ENCODE data around the gene POLR3K.
A peak's percentile ranks its signal among the peaks of the same experiment; 100 is the strongest.

POLR3K gene

DNA sequence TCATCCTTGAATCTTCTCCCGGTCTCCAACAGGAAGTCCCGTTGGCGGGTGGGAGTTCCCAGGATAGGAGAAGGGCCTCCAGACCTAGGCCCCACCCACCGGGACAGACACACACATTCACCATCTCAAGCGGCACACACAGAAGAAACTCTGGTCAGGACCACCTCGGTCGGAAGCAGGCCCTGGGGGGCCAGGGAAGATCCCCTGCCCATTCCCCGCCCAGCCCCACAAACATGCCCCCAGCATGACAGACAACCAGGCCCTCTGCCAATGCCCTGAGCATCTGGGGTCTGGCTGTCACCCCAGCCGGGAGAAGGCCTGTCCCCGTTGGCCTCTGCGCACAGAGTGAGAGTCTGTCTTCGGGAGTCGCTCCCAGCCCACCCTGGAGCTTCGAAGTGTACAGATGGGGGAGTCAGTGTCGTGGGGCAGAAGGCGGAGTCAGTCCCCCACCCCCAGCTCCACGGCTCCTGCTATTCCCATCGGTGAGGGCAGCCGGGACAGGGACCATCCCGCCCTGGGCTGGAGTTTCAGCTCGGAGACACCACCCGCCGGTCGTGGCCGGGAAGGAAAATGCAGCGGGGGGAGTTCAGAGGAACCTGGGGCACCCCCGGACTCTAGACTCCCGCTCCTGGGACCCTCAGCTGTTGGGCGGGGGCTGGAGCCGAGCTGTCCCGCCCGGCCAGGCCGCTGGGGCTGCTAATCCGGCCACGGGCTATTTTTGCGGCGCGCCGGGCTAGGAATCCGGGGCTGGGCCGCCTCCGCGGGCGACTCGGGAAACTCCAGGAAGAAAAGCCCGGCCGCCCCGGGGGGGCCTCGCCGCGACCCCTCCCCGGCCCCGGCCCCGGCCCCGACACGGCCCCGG, 18.4 kb upstream of the POLR3K start (continued):
- TF ChIP-seq, protein P1, sequence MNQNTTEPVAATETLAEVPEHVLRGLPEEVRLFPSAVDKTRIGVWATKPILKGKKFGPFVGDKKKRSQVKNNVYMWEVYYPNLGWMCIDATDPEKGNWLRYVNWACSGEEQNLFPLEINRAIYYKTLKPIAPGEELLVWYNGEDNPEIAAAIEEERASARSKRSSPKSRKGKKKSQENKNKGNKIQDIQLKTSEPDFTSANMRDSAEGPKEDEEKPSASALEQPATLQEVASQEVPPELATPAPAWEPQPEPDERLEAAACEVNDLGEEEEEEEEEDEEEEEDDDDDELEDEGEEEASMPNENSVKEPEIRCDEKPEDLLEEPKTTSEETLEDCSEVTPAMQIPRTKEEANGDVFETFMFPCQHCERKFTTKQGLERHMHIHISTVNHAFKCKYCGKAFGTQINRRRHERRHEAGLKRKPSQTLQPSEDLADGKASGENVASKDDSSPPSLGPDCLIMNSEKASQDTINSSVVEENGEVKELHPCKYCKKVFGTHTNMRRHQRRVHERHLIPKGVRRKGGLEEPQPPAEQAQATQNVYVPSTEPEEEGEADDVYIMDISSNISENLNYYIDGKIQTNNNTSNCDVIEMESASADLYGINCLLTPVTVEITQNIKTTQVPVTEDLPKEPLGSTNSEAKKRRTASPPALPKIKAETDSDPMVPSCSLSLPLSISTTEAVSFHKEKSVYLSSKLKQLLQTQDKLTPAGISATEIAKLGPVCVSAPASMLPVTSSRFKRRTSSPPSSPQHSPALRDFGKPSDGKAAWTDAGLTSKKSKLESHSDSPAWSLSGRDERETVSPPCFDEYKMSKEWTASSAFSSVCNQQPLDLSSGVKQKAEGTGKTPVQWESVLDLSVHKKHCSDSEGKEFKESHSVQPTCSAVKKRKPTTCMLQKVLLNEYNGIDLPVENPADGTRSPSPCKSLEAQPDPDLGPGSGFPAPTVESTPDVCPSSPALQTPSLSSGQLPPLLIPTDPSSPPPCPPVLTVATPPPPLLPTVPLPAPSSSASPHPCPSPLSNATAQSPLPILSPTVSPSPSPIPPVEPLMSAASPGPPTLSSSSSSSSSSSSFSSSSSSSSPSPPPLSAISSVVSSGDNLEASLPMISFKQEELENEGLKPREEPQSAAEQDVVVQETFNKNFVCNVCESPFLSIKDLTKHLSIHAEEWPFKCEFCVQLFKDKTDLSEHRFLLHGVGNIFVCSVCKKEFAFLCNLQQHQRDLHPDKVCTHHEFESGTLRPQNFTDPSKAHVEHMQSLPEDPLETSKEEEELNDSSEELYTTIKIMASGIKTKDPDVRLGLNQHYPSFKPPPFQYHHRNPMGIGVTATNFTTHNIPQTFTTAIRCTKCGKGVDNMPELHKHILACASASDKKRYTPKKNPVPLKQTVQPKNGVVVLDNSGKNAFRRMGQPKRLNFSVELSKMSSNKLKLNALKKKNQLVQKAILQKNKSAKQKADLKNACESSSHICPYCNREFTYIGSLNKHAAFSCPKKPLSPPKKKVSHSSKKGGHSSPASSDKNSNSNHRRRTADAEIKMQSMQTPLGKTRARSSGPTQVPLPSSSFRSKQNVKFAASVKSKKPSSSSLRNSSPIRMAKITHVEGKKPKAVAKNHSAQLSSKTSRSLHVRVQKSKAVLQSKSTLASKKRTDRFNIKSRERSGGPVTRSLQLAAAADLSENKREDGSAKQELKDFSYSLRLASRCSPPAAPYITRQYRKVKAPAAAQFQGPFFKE (tag by site-specific recombination; IDR thresholded peaks at IDR 0.05; ENCODE audit: borderline replicate concordance) = no peak
- TF ChIP-seq ZBTB8A (tag by site-specific recombination; IDR thresholded peaks at IDR 0.05) (no peak), ZBTB48 (tag by site-specific recombination; IDR thresholded peaks at IDR 0.05) (no peak), ZNF112 (tag by site-specific recombination; IDR thresholded peaks at IDR 0.05) (no peak), MZF1 (tag by site-specific recombination; IDR thresholded peaks at IDR 0.05; ENCODE audit: borderline replicate concordance) (no peak), ZNF10 (tag by site-specific recombination; IDR thresholded peaks at IDR 0.05) (no peak; the same call in 1 of the 2 replicates), ZNF610 (tag by site-specific recombination; IDR thresholded peaks at IDR 0.05; ENCODE audit: borderline replicate concordance) (no peak), ZNF473 (tag by site-specific recombination; IDR thresholded peaks at IDR 0.05) (no peak), KLF7 (tag by site-specific recombination; IDR thresholded peaks at IDR 0.05; ENCODE audit: borderline replicate concordance) (no peak), KLF9 (tag by site-specific recombination; IDR thresholded peaks at IDR 0.05; ENCODE audit: low read depth) (0 out of 2 replicates have a peak, but pooled peaks have one; percentile 36), ZNF266 (tag by site-specific recombination; IDR thresholded peaks at IDR 0.05; ENCODE audit: low read depth) (no peak), ZNF501 (tag by site-specific recombination; IDR thresholded peaks at IDR 0.05) (peak; percentile 48; the same call in 1 of the 2 replicates), ZBTB7A (tag by site-specific recombination; IDR thresholded peaks at IDR 0.05; ENCODE audit: low read depth) (peak; percentile 72), ZNF155 (tag by site-specific recombination; IDR thresholded peaks at IDR 0.05) (no peak), ZNF555 (tag by site-specific recombination; conservative IDR thresholded peaks at IDR 0.05) (no peak), ZSCAN30 (tag by site-specific recombination; IDR thresholded peaks at IDR 0.05) (no peak), SP7 (tag by site-specific recombination; IDR thresholded peaks at IDR 0.05) (peak; percentile 45; the same call in 1 of the 2 replicates)
- TF ChIP-seq, protein P2, sequence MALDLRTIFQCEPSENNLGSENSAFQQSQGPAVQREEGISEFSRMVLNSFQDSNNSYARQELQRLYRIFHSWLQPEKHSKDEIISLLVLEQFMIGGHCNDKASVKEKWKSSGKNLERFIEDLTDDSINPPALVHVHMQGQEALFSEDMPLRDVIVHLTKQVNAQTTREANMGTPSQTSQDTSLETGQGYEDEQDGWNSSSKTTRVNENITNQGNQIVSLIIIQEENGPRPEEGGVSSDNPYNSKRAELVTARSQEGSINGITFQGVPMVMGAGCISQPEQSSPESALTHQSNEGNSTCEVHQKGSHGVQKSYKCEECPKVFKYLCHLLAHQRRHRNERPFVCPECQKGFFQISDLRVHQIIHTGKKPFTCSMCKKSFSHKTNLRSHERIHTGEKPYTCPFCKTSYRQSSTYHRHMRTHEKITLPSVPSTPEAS (tag by site-specific recombination; IDR thresholded peaks at IDR 0.05) = peak; percentile 63; the same call in 1 of the 2 replicates
- TF ChIP-seq, protein P3, sequence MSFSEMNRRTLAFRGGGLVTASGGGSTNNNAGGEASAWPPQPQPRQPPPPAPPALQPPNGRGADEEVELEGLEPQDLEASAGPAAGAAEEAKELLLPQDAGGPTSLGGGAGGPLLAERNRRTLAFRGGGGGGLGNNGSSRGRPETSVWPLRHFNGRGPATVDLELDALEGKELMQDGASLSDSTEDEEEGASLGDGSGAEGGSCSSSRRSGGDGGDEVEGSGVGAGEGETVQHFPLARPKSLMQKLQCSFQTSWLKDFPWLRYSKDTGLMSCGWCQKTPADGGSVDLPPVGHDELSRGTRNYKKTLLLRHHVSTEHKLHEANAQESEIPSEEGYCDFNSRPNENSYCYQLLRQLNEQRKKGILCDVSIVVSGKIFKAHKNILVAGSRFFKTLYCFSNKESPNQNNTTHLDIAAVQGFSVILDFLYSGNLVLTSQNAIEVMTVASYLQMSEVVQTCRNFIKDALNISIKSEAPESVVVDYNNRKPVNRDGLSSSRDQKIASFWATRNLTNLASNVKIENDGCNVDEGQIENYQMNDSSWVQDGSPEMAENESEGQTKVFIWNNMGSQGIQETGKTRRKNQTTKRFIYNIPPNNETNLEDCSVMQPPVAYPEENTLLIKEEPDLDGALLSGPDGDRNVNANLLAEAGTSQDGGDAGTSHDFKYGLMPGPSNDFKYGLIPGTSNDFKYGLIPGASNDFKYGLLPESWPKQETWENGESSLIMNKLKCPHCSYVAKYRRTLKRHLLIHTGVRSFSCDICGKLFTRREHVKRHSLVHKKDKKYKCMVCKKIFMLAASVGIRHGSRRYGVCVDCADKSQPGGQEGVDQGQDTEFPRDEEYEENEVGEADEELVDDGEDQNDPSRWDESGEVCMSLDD (tag by site-specific recombination; IDR thresholded peaks at IDR 0.05) = no peak
- TF ChIP-seq, protein P4, sequence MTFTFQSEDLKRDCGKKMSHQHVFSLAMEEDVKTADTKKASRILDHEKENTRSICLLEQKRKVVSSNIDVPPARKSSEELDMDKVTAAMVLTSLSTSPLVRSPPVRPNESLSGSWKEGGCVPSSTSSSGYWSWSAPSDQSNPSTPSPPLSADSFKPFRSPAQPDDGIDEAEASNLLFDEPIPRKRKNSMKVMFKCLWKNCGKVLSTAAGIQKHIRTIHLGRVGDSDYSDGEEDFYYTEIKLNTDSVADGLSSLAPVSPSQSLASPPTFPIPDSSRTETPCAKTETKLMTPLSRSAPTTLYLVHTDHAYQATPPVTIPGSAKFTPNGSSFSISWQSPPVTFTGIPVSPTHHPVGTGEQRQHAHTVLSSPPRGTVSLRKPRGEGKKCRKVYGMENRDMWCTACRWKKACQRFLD (tag by site-specific recombination; IDR thresholded peaks at IDR 0.05) = no peak
- TF ChIP-seq, protein P5, sequence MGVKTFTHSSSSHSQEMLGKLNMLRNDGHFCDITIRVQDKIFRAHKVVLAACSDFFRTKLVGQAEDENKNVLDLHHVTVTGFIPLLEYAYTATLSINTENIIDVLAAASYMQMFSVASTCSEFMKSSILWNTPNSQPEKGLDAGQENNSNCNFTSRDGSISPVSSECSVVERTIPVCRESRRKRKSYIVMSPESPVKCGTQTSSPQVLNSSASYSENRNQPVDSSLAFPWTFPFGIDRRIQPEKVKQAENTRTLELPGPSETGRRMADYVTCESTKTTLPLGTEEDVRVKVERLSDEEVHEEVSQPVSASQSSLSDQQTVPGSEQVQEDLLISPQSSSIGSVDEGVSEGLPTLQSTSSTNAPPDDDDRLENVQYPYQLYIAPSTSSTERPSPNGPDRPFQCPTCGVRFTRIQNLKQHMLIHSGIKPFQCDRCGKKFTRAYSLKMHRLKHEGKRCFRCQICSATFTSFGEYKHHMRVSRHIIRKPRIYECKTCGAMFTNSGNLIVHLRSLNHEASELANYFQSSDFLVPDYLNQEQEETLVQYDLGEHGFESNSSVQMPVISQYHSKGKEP (tag by site-specific recombination; IDR thresholded peaks at IDR 0.05) = no peak
- TF ChIP-seq, protein P6, sequence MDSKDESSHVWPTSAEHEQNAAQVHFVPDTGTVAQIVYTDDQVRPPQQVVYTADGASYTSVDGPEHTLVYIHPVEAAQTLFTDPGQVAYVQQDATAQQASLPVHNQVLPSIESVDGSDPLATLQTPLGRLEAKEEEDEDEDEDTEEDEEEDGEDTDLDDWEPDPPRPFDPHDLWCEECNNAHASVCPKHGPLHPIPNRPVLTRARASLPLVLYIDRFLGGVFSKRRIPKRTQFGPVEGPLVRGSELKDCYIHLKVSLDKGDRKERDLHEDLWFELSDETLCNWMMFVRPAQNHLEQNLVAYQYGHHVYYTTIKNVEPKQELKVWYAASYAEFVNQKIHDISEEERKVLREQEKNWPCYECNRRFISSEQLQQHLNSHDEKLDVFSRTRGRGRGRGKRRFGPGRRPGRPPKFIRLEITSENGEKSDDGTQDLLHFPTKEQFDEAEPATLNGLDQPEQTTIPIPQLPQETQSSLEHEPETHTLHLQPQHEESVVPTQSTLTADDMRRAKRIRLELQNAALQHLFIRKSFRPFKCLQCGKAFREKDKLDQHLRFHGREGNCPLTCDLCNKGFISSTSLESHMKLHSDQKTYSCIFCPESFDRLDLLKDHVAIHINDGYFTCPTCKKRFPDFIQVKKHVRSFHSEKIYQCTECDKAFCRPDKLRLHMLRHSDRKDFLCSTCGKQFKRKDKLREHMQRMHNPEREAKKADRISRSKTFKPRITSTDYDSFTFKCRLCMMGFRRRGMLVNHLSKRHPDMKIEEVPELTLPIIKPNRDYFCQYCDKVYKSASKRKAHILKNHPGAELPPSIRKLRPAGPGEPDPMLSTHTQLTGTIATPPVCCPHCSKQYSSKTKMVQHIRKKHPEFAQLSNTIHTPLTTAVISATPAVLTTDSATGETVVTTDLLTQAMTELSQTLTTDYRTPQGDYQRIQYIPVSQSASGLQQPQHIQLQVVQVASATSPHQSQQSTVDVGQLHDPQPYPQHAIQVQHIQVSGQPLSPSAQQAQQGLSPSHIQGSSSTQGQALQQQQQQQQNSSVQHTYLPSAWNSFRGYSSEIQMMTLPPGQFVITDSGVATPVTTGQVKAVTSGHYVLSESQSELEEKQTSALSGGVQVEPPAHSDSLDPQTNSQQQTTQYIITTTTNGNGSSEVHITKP (tag by site-specific recombination; IDR thresholded peaks at IDR 0.05) = peak; percentile 77

Measured in HEK293 (cell line).